Coronary artery (tissue), 2 donors: ENCODE results near the gene MFAP2.

Experiments used
- DNase-seq: peaks from one replicate; pipeline ENCODE4 v3.0.0-alpha.2; 2017; ENCODE audit warnings: low spot score
- H3K27ac ChIP-seq, 2 donors: fragments of 200-600 bp; sonication (generic); one replicate each; pipeline ENCODE4 v1.5.1; 2016 to 2019
- H3K4me3 ChIP-seq: fragments of 200-600 bp; sonication (generic); 2 replicates; pipeline ENCODE4 v1.5.1; 2016; ENCODE audit warnings: mild to moderate bottlenecking, moderate library complexity
- CTCF ChIP-seq: fragments of 200-600 bp; sonication (generic); IDR thresholded peaks from one replicate; pipeline ENCODE4 v1.5.1; 2019; ENCODE audit warnings: antibody characterized with exemption

MFAP2 gene

DNA sequence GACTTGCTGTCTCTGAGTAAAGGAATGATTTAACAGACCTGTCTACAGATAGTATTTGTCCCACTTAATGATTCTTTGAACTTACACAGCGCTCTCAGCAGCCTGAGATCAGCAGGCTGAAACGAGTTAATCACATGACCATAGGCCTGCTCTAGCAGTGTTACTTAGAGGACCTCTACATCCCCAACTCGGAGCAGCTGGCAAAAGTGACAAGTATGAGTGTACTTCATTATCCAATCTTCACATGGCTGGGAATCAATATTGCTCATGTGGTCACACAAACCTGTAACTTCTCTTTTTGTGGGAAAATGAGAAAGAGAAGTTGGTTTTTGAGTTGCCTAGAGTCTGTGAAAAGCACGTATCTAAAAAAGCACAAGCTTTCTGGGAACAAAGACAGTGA, 42.7 kb upstream of the MFAP2 start:
- TF ChIP-seq CTCF: no peak
- Histone ChIP-seq H3K27ac (no peak overlapping the region), H3K4me3 (no peak overlapping the region)
- DNase-seq: no peak

- no peak overlapping the region for H3K4me3 ChIP-seq
- no peak for DNase-seq
- TF ChIP-seq CTCF: no peak
- no peak overlapping the region for H3K27ac ChIP-seq
Observed at GRCh38 chr1:17021896-17022295, 41.5 kb upstream of the MFAP2 start.

DNA sequence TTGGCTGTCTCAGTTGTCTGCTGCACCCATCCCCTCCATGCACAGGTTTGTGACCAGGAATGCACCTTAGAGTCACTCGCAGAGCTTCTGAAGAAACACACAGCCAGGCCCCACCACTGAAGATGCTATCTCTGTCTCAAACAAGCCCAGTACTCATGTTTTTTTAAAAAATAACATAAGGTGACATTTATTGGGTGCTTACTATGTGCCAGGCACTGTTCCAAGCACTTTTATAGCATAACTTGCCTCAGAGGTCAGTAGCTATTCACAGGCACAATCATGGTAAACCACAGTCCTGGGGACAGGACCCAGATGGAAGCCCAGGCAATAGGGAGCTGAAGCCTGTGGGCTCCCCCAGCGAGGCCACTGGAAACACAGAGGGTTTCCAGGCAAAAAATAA, 40.1 kb upstream of the MFAP2 start:
- TF ChIP-seq CTCF: no peak
- no peak overlapping the region for H3K27ac ChIP-seq
- DNase-seq: no peak
- H3K4me3 ChIP-seq: no peak overlapping the region

GRCh38 chr1:17018849-17019248, 38.4 kb upstream of the MFAP2 start:
- DNase-seq: no peak
- no peak overlapping the region for H3K4me3 ChIP-seq
- no peak overlapping the region for H3K27ac ChIP-seq
- TF ChIP-seq CTCF: no peak

GRCh38 chr1:17017435-17017834, 37.0 kb upstream of the MFAP2 start:
- no peak for TF ChIP-seq CTCF
- Histone ChIP-seq H3K4me3 (no peak overlapping the region), H3K27ac (no peak overlapping the region)
- no peak for DNase-seq

DNA sequence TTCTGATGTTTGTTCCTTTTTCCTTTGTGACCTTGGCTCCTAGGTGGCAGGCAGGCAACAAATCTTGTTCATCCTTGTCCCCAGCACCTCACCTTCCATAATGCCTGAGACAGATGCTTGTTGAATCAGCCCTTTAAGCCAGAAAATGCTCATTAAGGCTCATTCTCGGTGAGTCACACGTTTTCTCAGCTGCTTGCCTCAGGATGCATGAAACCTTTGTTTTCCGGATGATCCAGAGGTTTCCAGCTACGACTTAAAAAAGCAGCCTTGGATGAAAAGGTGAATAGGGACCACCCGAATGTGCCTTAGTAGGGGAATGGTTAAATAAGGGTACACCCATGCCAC, 35.9 kb upstream of the MFAP2 start:
- no peak for TF ChIP-seq CTCF
- DNase-seq: no peak
- Histone ChIP-seq H3K4me3 (no peak overlapping the region), H3K27ac (no peak overlapping the region)

DNA sequence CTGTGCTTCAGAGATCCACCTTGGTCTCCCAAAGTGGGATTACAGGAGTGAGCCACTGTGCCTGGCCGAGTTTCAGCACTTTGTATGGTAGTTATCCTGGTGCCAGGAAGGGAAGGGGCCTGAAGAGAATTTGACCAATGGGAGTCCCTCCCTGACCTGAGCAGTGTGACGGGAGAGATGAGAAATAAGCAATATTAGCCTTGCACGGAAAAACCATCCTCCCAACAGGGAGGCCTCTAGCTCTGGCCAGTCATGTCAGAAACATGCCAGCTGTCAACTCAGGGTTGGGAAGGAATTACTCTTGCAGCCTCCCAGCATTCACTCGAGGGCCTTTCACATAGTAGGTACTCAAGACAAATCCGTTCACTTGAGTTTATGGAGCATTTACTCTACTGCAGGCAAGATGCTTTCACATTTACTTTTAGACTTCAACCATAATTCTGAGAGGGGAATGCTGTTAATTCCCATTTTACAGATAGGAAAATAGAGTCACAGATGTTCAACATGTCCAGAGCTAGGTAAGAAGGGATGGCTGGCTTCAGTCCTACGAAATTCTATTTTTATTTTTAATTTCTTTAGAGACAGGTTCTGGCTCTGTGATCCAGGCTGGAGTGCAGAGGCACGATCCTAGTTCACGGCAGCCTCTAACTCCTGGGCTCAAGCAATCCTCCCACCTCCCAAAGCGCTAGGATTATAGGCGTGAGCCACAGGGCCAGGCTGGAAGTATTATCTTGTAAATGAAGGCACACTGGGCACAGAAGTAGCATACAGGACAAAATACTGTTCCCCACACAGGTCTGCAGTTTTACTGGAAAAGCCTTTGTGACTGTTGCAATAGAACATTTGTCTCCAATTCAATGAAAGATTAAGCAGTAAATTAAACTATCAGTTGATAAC, 34.5 kb upstream of the MFAP2 start:
- H3K27ac ChIP-seq: no peak overlapping the region
- no peak for DNase-seq
- TF ChIP-seq CTCF: no peak
- H3K4me3 ChIP-seq: no peak overlapping the region
